PC-9 (cell line): ENCODE data around the gene COMT.

ENCODE experiments used
- EZH2 ChIP-seq: fragments of 200-600 bp; sonication (generic); IDR thresholded peaks from 2 replicates; pipeline ENCODE4 v1.8.0; 2017; ENCODE audit warnings: antibody characterized with exemption, low read depth
- TF ChIP-seq, protein P1 (sequence below): fragments of 200-600 bp; sonication (generic); conservative IDR thresholded peaks from 2 replicates; pipeline ENCODE4 v1.6.1; 2017; ENCODE audit warnings: mixed run types, antibody characterized with exemption, mild to moderate bottlenecking, moderate library complexity

DNA sequence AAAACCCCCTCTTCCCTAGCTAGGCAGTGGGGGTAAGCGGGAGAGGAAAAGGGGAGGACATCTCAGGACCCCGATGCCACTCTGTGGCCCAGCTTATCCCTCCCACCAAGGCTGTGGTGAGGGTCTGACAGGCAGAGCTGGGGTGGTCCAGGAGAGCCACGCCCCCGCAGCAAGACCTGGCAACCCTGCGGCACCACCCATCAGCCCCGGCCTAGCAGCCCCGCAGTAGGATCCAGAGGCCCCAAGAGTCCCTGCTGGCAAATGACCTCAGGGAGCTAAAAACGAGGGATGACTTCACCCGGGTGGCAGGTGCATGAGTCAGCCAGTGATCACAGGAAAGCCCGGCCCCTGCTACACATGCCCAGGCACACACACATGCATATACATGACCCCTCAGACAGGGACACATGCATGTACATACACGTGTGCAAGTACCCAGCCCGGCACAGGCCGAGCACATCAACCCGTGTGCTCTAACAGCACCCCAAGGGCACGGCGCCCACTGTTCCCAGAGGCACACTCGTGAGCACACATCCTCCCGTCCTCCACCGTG lies 42.7 kb downstream of the COMT start:
- TF ChIP-seq, protein P1, sequence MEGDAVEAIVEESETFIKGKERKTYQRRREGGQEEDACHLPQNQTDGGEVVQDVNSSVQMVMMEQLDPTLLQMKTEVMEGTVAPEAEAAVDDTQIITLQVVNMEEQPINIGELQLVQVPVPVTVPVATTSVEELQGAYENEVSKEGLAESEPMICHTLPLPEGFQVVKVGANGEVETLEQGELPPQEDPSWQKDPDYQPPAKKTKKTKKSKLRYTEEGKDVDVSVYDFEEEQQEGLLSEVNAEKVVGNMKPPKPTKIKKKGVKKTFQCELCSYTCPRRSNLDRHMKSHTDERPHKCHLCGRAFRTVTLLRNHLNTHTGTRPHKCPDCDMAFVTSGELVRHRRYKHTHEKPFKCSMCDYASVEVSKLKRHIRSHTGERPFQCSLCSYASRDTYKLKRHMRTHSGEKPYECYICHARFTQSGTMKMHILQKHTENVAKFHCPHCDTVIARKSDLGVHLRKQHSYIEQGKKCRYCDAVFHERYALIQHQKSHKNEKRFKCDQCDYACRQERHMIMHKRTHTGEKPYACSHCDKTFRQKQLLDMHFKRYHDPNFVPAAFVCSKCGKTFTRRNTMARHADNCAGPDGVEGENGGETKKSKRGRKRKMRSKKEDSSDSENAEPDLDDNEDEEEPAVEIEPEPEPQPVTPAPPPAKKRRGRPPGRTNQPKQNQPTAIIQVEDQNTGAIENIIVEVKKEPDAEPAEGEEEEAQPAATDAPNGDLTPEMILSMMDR = no peak
- TF ChIP-seq EZH2 = no peak
